Kidney (tissue), 14 donors: ENCODE data around the gene DISC1. TPM values are rescaled to one million over a fixed set of nuclear protein-coding genes. Genes with fewer than 3 reads are reported as not detected.

ENCODE experiments used
- DNase-seq, 5 donors: peaks; one replicate each; pipeline ENCODE4 v3.0.0-alpha.2; 2013 to 2020
- FAIRE-seq: peaks from 2 replicates; lab custom pipeline; 2012; peaks lifted over from hg19 to GRCh38; lab: Jason Lieb, UNC
- H3K27ac ChIP-seq, 2 donors: one replicate each; pipeline ENCODE4 v1.7.0; 2013; ENCODE audit warnings: low read depth in 2 of 2, low read length in 2 of 2, inconsistent platforms in 1 of 2
- H3K27me3 ChIP-seq: one replicate; pipeline ENCODE4 v1.7.1; 2013; ENCODE audit warnings: low read length, inconsistent platforms; ENCODE audit not compliant: control insufficient read depth, insufficient read depth
- H3K36me3 ChIP-seq, 3 donors: one replicate each; pipeline versions ENCODE4 v1.7.0 to v1.7.1; 2013; ENCODE audit warnings: low read length in 3 of 3, control low read depth in 1 of 3, inconsistent platforms in 1 of 3; ENCODE audit not compliant: insufficient read depth in 3 of 3, control insufficient read depth in 2 of 3
- H3K4me1 ChIP-seq, 3 donors: one replicate each; pipeline versions ENCODE4 v1.7.0 to v1.7.1; 2013; ENCODE audit warnings: low read length in 3 of 3, inconsistent platforms in 1 of 3, low read depth in 1 of 3; ENCODE audit not compliant: control insufficient read depth in 2 of 3, insufficient read depth in 2 of 3
- H3K4me3 ChIP-seq, 3 donors: one replicate each; pipeline versions ENCODE4 v1.7.0 to v1.8.1; 2013; ENCODE audit warnings: low read length in 3 of 3, control low read depth in 1 of 3, inconsistent platforms in 1 of 3
- H3K9ac ChIP-seq, 3 donors: one replicate each; pipeline versions ENCODE4 v1.7.0 to v1.7.1; 2013; ENCODE audit warnings: low read length in 3 of 3, control low read depth in 1 of 3, inconsistent platforms in 1 of 3
- H3K9me3 ChIP-seq, 3 donors: one replicate each; pipeline versions ENCODE4 v1.7.0 to v1.7.1; 2013; ENCODE audit warnings: low read length in 3 of 3, control low read depth in 1 of 3, inconsistent platforms in 1 of 3; ENCODE audit not compliant: control insufficient read depth in 2 of 3, insufficient read depth in 1 of 3
- CTCF ChIP-seq: IDR thresholded peaks from 3 replicates; pipeline ENCODE4 v1.5.1; 2012; ENCODE audit warnings: mild to moderate bottlenecking, moderate library complexity, borderline replicate concordance; ENCODE audit not compliant: insufficient read depth; ENCODE audit errors: extremely low read depth
- intact Hi-C: fragments of 100-400 bp; cut with DNase I; formaldehyde crosslinking; loops from one replicate; pipeline ENCODE4 v1.11.1; 2022
- polyA plus RNA-seq: library from polyadenylated mRNA; stranded (reverse); fragments of 350-450 nt; fragmentation: Illumina TruSeq; extraction: RNeasy Lipid Tissue Mini Kit (QIAGEN cat#74804); gene quantifications from one replicate; pipeline ENCODE4 v1.2.3, GENCODE V29; 2014; ENCODE audit warnings: low read depth, low replicate concordance; ENCODE audit not compliant: insufficient read depth
- total RNA-seq: library from RNA; stranded (reverse); fragmentation: NEBNext Ultra II Directional; extraction: Animal tissue kit (Norgen Biotek cat#: 25700); gene quantifications from one replicate; pipeline ENCODE4 v1.2.1, GENCODE V29; 2021
- donor health status: control.
- donor health status: control.
- donor health status: control.
- donor health status: control.
- donor health status: control.
- donor health status: DM: yes; HTN: yes; CAD: no.
- donor health status: Normal renal cell carcinoma (clear cell type).

The DISC1 gene
- total and polyA plus RNA-seq, 2 donors from 2014 or later = 0.80 to 15.9 TPM

- no peaks in the 10 kb centered on the region for H3K36me3 ChIP-seq
- H3K4me3 ChIP-seq = no peak overlapping the region
- H3K4me1 ChIP-seq = no peaks in the 10 kb centered on the region
- H3K27ac ChIP-seq = no peak overlapping the region
- no peak for DNase-seq
- no peak for TF ChIP-seq CTCF
- intact Hi-C loops = no loop called here
- no peaks in the 10 kb centered on the region for H3K27me3 ChIP-seq
- no peak for FAIRE-seq
- no peaks in the 10 kb centered on the region for H3K9me3 ChIP-seq
- H3K9ac ChIP-seq = no peak overlapping the region
Observed at GRCh38 chr1:231850786-231851185, 224.2 kb downstream of the DISC1 start.

- no peak for TF ChIP-seq CTCF
- DNase-seq (no peak), FAIRE-seq (no peak)
- intact Hi-C loops = no loop called here
- Histone ChIP-seq H3K4me1 (no peaks in the 10 kb centered on the region), H3K9me3 (no peaks in the 10 kb centered on the region), H3K4me3 (no peak overlapping the region), H3K27ac (no peak overlapping the region), H3K36me3 (no peaks in the 10 kb centered on the region), H3K9ac (no peak overlapping the region), H3K27me3 (no peaks in the 10 kb centered on the region)
Observed at GRCh38 chr1:231853588-231854207, 227.1 kb downstream of the DISC1 start.

GRCh38 chr1:231855361-231855760 is 228.8 kb downstream of the DISC1 start:
- H3K9ac ChIP-seq = no peak overlapping the region
- FAIRE-seq (no peak), DNase-seq (no peak)
- H3K27me3 ChIP-seq = no peaks in the 10 kb centered on the region
- no peaks in the 10 kb centered on the region for H3K9me3 ChIP-seq
- no peak overlapping the region for H3K4me3 ChIP-seq
- H3K4me1 ChIP-seq = no peaks in the 10 kb centered on the region
- no peak for TF ChIP-seq CTCF
- no peaks in the 10 kb centered on the region for H3K36me3 ChIP-seq
- intact Hi-C loops = no loop called here
- H3K27ac ChIP-seq = no peak overlapping the region

GRCh38 chr1:231855926-231856325 is 229.3 kb downstream of the DISC1 start:
- no peaks in the 10 kb centered on the region for H3K9me3 ChIP-seq
- intact Hi-C loops = no loop called here
- FAIRE-seq (no peak), DNase-seq (no peak)
- H3K27me3 ChIP-seq = no peaks in the 10 kb centered on the region
- no peak overlapping the region for H3K9ac ChIP-seq
- no peaks in the 10 kb centered on the region for H3K4me1 ChIP-seq
- no peaks in the 10 kb centered on the region for H3K36me3 ChIP-seq
- no peak for TF ChIP-seq CTCF
- H3K27ac ChIP-seq = no peak overlapping the region
- no peak overlapping the region for H3K4me3 ChIP-seq
